ENCODE results near the gene GMFB. TPM values are rescaled to one million over a fixed set of nuclear protein-coding genes. Genes with fewer than 3 reads are reported as not detected.

GMFB gene
- polyA plus RNA-seq, 2 donors: 6.9 to 10.5 TPM

DNA sequence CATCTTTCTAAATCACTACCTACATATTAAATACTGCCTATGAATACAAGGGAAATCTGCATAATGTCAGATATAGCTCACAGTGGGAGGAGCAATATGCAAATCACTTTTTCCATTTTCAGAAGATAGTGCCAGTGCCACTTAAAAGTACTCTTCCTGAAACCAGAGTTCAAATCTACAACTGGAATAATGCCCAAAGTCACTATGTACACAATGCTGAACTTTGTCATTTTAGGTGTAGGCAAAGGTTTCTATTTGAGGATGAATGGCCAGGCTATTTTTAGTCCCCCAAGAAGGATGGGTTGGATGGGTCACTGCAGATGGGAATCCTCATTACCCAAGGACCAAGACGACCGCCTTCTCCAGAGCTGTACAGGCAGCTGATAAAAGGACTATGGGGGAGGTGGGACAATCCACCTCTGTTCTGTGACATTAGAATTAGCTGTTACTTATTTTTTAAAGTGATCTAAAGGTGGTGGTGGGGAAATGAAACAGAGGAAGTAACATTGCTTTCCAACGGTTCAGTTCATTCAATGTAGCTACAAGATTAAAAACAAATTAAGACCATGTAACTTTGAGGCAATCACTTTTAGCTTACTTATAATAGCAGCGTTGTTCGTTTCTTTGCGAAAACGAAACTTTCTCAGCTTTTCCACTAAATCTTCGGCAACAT lies 5.6 kb downstream of the GMFB start:
- Histone ChIP-seq H3K36me3 (ENCODE audit: control insufficient read depth in 2 of 2, insufficient read depth in 2 of 2, low read length in 1 of 2) (no peaks in the 10 kb centered on the region), H3K4me3 (ENCODE audit: low read depth in 1 of 2, low read length in 2 of 2) (no peak overlapping the region), H3K27ac (ENCODE audit: low read depth in 2 of 2, low read length in 1 of 2) (no peak overlapping the region), H3K27me3 (ENCODE audit: control insufficient read depth in 1 of 2, insufficient read depth in 2 of 2, low read length in 2 of 2) (no peaks in the 10 kb centered on the region), H3K4me1 (ENCODE audit: control insufficient read depth in 2 of 2, insufficient read depth in 2 of 2, low read length in 1 of 2) (no peaks in the 10 kb centered on the region), H3K9me3 (ENCODE audit: control insufficient read depth in 2 of 2, insufficient read depth in 1 of 2, low read depth in 1 of 2, low read length in 1 of 2) (no peaks in the 10 kb centered on the region)
- 81 to 83% methylated on average over 8 of the region's 8 CpGs for WGBS, 2 donors

DNA sequence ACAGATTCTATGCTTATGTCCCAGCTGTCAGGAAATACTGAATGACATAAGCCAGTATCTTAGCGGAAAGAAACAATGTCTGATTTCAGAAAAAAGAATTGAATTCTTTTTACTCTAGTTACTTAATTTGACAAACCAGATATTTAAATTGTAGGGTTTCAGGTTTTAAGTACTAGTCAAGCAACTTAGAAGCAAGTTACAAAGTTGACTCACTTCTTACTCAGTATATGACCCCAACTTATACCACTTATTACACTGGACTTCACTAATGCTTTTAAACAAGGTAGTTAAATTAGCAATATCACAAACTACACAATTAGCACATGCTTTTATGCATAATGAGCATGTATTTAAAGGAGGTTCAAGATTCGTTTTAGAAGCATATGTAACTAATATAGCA lies 7.1 kb downstream of the GMFB start:
- Histone ChIP-seq H3K27me3 (ENCODE audit: control insufficient read depth in 1 of 2, insufficient read depth in 2 of 2, low read length in 2 of 2) (no peaks in the 10 kb centered on the region), H3K36me3 (ENCODE audit: control insufficient read depth in 2 of 2, insufficient read depth in 2 of 2, low read length in 1 of 2) (no peaks in the 10 kb centered on the region), H3K4me1 (ENCODE audit: control insufficient read depth in 2 of 2, insufficient read depth in 2 of 2, low read length in 1 of 2) (no peaks in the 10 kb centered on the region), H3K9me3 (ENCODE audit: control insufficient read depth in 2 of 2, insufficient read depth in 1 of 2, low read depth in 1 of 2, low read length in 1 of 2) (no peaks in the 10 kb centered on the region), H3K27ac (ENCODE audit: low read depth in 2 of 2, low read length in 1 of 2) (no peak overlapping the region), H3K4me3 (ENCODE audit: low read depth in 1 of 2, low read length in 2 of 2) (no peak overlapping the region)
- 83 to 85% methylated on average over 2 of the region's 2 CpGs for WGBS, 2 donors

DNA sequence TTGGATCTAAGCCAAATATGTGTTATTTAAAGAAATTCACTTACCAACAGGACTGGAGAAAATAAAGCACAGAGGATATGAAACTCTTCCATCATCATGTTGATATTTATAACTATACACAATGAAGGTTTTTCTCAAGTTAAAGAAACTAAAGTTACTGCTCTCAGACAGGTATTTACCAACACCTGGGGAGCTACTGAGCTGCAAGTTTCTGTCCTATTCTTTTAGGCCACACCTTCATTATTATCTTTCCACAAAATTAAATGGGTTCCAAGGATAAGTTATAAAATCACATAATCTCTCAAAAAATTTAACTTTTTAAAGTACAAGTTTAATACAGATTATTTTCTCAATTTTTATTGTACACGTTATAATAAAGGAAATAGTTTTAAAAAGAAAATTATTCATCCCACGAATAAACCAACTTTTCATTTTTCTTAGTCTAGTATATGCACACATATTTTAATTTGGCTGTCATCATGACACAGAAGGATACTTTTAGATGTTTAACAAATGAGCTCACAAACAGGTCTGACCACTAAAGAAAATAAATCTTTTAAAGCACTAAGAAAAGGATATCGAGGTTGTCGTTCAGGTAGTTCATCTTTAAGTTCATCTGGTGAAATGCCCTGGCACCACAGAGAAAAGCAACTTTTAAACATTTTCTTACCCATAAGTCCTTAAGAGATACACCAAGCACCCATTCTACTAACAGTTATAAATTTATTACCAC lies 7.8 kb downstream of the GMFB start:
- H3K4me1 ChIP-seq (ENCODE audit: control insufficient read depth in 2 of 2, insufficient read depth in 2 of 2, low read length in 1 of 2): no peaks in the 10 kb centered on the region
- WGBS, 2 donors: 73 to 77% methylated on average over 4 of the region's 4 CpGs
- H3K27me3 ChIP-seq (ENCODE audit: control insufficient read depth in 1 of 2, insufficient read depth in 2 of 2, low read length in 2 of 2): no peaks in the 10 kb centered on the region
- no peaks in the 10 kb centered on the region for H3K36me3 ChIP-seq (ENCODE audit: control insufficient read depth in 2 of 2, insufficient read depth in 2 of 2, low read length in 1 of 2)
- no peak overlapping the region for H3K27ac ChIP-seq (ENCODE audit: low read depth in 2 of 2, low read length in 1 of 2)
- H3K4me3 ChIP-seq (ENCODE audit: low read depth in 1 of 2, low read length in 2 of 2): no peak overlapping the region
- no peaks in the 10 kb centered on the region for H3K9me3 ChIP-seq (ENCODE audit: control insufficient read depth in 2 of 2, insufficient read depth in 1 of 2, low read depth in 1 of 2, low read length in 1 of 2)

DNA sequence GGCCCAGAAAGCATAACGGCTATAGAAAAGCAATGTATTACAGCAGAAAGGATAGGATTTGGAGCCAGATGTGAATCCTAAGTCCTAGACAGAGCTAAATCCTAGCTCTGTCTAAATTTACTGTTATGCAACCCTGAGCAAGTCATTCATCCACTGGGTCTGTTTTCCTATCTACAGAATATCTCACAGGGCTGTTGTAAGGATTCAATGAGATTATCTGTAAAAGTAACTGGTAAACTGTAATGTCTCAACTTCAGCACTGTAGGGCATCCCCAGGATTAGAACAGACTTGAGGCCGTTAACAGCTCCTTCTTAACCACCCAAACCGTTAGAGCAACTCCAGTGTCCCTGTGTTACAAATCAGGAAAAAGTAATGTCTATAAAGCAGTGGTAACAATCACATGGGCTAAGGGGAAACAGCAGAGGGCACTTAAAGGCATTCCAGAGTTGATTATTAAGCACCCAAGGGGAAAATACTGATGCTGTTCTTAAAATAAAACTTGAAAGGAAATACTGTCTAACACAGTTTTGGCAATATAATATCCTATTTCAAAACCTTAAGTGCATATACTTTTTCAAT lies 10.1 kb downstream of the GMFB start:
- 71 to 72% methylated on average over 3 of the region's 3 CpGs for WGBS, 2 donors
- H3K27me3 ChIP-seq (ENCODE audit: control insufficient read depth in 1 of 2, insufficient read depth in 2 of 2, low read length in 2 of 2): no peaks in the 10 kb centered on the region
- no peak overlapping the region for H3K4me3 ChIP-seq (ENCODE audit: low read depth in 1 of 2, low read length in 2 of 2)
- no peaks in the 10 kb centered on the region for H3K36me3 ChIP-seq (ENCODE audit: control insufficient read depth in 2 of 2, insufficient read depth in 2 of 2, low read length in 1 of 2)
- no peaks in the 10 kb centered on the region for H3K9me3 ChIP-seq (ENCODE audit: control insufficient read depth in 2 of 2, insufficient read depth in 1 of 2, low read depth in 1 of 2, low read length in 1 of 2)
- H3K27ac ChIP-seq (ENCODE audit: low read depth in 2 of 2, low read length in 1 of 2): no peak overlapping the region
- H3K4me1 ChIP-seq (ENCODE audit: control insufficient read depth in 2 of 2, insufficient read depth in 2 of 2, low read length in 1 of 2): no peaks in the 10 kb centered on the region

DNA sequence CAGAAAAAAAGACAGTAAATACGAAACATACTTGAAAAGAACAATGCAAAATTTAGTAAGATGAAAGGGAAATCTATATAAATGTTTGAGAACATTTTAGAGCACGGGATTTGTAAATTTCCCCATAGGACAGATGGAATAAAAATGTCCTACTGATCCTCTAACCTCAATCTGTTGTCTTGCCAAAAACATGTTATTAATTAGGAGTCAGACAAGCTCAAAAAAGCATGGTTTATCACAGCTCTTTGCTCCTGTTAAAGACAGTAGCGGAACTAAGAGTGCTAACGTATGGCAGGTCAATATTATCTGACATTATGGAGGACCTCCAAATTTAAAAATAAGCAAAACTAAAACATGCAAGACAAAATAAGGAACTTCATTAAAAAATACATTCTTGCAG lies 12.9 kb downstream of the GMFB start:
- Histone ChIP-seq H3K36me3 (ENCODE audit: control insufficient read depth in 2 of 2, insufficient read depth in 2 of 2, low read length in 1 of 2) (no peaks in the 10 kb centered on the region), H3K27ac (ENCODE audit: low read depth in 2 of 2, low read length in 1 of 2) (no peak overlapping the region), H3K4me1 (ENCODE audit: control insufficient read depth in 2 of 2, insufficient read depth in 2 of 2, low read length in 1 of 2) (no peaks in the 10 kb centered on the region), H3K27me3 (ENCODE audit: control insufficient read depth in 1 of 2, insufficient read depth in 2 of 2, low read length in 2 of 2) (no peaks in the 10 kb centered on the region), H3K9me3 (ENCODE audit: control insufficient read depth in 2 of 2, insufficient read depth in 1 of 2, low read depth in 1 of 2, low read length in 1 of 2) (no peaks in the 10 kb centered on the region), H3K4me3 (ENCODE audit: low read depth in 1 of 2, low read length in 2 of 2) (no peak overlapping the region)
- 86% methylated on average over 4 of the region's 4 CpGs for WGBS, 2 donors

DNA sequence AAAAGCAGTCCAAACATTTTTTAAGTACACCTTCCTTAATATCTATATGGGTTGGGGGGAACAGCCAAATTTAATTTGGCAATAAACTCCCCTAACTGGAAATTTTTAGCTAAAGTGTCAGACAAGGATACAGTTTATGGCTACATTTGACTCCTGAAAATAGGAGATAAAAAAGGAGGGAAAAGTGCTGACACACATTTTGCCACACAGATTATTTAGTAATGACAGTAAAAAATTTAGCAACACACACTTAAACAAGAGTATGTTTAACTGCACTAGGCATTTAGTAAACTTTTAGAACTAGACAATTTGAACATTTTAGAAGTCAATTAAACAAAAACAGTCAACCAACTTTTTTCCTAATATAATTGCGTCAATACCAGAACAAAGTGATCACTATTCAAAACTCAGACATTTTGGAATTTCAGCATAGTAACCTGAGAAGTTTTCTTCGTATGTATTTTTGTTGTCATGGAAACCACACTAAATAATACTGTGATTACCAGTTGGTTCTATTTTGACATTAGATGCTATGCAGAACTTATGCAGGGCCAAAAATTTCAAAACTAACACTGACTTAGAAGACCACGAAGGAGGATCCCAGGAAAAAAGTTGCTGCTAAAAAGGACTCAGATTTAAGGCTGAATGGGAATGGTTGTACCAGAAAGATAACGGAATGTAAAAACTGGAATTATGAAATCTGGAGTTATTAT lies 13.4 kb downstream of the GMFB start:
- H3K4me1 ChIP-seq (ENCODE audit: control insufficient read depth in 2 of 2, insufficient read depth in 2 of 2, low read length in 1 of 2): no peaks in the 10 kb centered on the region
- no peak overlapping the region for H3K4me3 ChIP-seq (ENCODE audit: low read depth in 1 of 2, low read length in 2 of 2)
- H3K27me3 ChIP-seq (ENCODE audit: control insufficient read depth in 1 of 2, insufficient read depth in 2 of 2, low read length in 2 of 2): no peaks in the 10 kb centered on the region
- H3K27ac ChIP-seq (ENCODE audit: low read depth in 2 of 2, low read length in 1 of 2): no peak overlapping the region
- no peaks in the 10 kb centered on the region for H3K36me3 ChIP-seq (ENCODE audit: control insufficient read depth in 2 of 2, insufficient read depth in 2 of 2, low read length in 1 of 2)
- WGBS, 2 donors: 59 to 67% methylated on average over 4 of the region's 4 CpGs
- H3K9me3 ChIP-seq (ENCODE audit: control insufficient read depth in 2 of 2, insufficient read depth in 1 of 2, low read depth in 1 of 2, low read length in 1 of 2): no peaks in the 10 kb centered on the region

DNA sequence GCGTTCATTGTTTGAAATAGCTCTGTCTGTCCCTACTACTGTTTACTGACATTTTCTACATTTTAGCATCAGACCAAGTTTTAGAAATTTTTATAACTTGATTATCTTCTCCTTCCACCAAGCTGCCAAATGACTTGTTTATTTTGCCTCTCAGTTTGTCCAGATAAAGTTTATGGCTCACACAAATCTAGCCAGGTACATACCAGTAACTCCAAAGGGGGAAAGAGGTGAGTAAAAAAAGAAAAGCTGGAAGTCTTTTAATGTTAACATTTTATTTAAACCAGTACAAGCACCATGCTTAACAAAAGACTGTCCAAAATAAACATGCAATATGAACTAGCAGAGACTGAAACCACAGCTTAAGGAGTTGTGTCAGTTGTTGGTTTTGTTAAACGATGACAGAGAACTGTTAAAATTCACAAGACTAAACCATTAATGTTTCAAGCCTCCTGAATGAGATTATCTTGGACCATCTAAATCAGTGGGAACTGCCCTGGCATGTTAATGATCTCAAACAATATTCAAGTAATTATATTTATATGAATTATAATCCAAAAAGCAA lies 14.5 kb downstream of the GMFB start:
- Histone ChIP-seq H3K27ac (ENCODE audit: low read depth in 2 of 2, low read length in 1 of 2) (no peak overlapping the region), H3K36me3 (ENCODE audit: control insufficient read depth in 2 of 2, insufficient read depth in 2 of 2, low read length in 1 of 2) (no peaks in the 10 kb centered on the region), H3K4me1 (ENCODE audit: control insufficient read depth in 2 of 2, insufficient read depth in 2 of 2, low read length in 1 of 2) (no peaks in the 10 kb centered on the region), H3K27me3 (ENCODE audit: control insufficient read depth in 1 of 2, insufficient read depth in 2 of 2, low read length in 2 of 2) (no peaks in the 10 kb centered on the region), H3K4me3 (ENCODE audit: low read depth in 1 of 2, low read length in 2 of 2) (no peak overlapping the region), H3K9me3 (ENCODE audit: control insufficient read depth in 2 of 2, insufficient read depth in 1 of 2, low read depth in 1 of 2, low read length in 1 of 2) (no peaks in the 10 kb centered on the region)
- 68 to 74% methylated on average over 2 of the region's 2 CpGs for WGBS, 2 donors

DNA sequence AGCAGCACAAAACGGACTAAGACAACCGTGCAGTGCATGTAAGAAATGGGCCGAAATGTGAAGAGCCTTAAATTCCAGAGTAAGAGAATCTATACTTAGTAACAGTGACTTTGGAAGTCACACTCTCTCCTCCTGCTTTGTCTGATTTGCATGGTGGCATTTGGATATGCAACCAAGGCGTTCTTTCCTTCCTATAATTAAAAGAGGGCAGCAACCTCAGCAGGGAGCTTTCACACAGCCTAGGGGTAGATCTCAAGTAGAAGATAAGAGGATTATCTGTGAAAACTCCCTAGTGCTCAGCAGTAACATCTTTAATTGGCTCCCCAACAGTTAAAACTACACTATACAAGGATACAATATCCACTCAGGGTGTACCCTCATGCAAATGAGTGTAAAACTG lies 16.5 kb downstream of the GMFB start:
- 91 to 92% methylated on average over 4 of the region's 4 CpGs for WGBS, 2 donors
- H3K4me3 ChIP-seq (ENCODE audit: low read depth in 1 of 2, low read length in 2 of 2): no peak overlapping the region
- H3K36me3 ChIP-seq (ENCODE audit: control insufficient read depth in 2 of 2, insufficient read depth in 2 of 2, low read length in 1 of 2): no peaks in the 10 kb centered on the region
- peaks cover 0 to 5% of the 10 kb centered on the region in 2 donors for H3K9me3 ChIP-seq (ENCODE audit: control insufficient read depth in 2 of 2, insufficient read depth in 1 of 2, low read depth in 1 of 2, low read length in 1 of 2)
- H3K4me1 ChIP-seq (ENCODE audit: control insufficient read depth in 2 of 2, insufficient read depth in 2 of 2, low read length in 1 of 2): no peaks in the 10 kb centered on the region
- H3K27me3 ChIP-seq (ENCODE audit: control insufficient read depth in 1 of 2, insufficient read depth in 2 of 2, low read length in 2 of 2): no peaks in the 10 kb centered on the region
- H3K27ac ChIP-seq (ENCODE audit: low read depth in 2 of 2, low read length in 1 of 2): no peak overlapping the region

DNA sequence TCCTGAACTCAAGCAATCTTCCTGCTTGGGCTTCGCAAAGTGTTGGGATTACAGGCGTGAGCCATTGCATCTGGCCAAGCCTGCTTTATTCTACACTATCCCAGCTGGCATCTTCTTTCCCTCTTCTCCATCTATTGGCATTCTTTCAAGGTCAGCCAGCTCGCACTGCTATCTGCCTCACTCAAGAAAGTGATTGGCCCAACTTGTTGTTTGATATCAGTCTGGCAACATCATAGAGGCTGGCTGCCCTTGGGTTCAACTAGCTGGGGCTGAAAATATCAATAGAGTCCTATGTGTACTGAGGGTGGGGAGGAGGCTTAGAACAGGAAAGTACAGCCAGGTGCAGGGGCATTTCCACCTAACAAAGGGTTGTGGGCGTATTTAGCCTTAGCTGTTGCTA lies 17.1 kb downstream of the GMFB start:
- H3K4me3 ChIP-seq (ENCODE audit: low read depth in 1 of 2, low read length in 2 of 2): no peak overlapping the region
- H3K36me3 ChIP-seq (ENCODE audit: control insufficient read depth in 2 of 2, insufficient read depth in 2 of 2, low read length in 1 of 2): no peaks in the 10 kb centered on the region
- H3K4me1 ChIP-seq (ENCODE audit: control insufficient read depth in 2 of 2, insufficient read depth in 2 of 2, low read length in 1 of 2): no peaks in the 10 kb centered on the region
- 75 to 92% methylated on average over 4 of the region's 4 CpGs for WGBS, 2 donors
- H3K27ac ChIP-seq (ENCODE audit: low read depth in 2 of 2, low read length in 1 of 2): no peak overlapping the region
- no peaks in the 10 kb centered on the region for H3K27me3 ChIP-seq (ENCODE audit: control insufficient read depth in 1 of 2, insufficient read depth in 2 of 2, low read length in 2 of 2)
- H3K9me3 ChIP-seq (ENCODE audit: control insufficient read depth in 2 of 2, insufficient read depth in 1 of 2, low read depth in 1 of 2, low read length in 1 of 2): peaks cover 0 to 5% of the 10 kb centered on the region in 2 donors

Measured in esophagus (tissue), 2 donors.